WERI-Rb-1 (cell line): Measurements from ENCODE around the gene TXNRD2.

Source experiments
- DNase-seq: peaks from one replicate; pipeline ENCODE4 v3.0.0-alpha.2; 2020
- H3K27ac ChIP-seq: fragments of 250-450 bp; sonication (Bioruptor Pico); 2 replicates; pipeline ENCODE4 v1.5.1; 2020; ENCODE audit warnings: mild to moderate bottlenecking, moderate library complexity
- H3K27me3 ChIP-seq: fragments of 250-450 bp; sonication (Bioruptor Pico); 2 replicates; pipeline ENCODE4 v1.5.1; 2021; ENCODE audit warnings: mild to moderate bottlenecking, low read depth, moderate library complexity; ENCODE audit not compliant: insufficient read depth, severe bottlenecking
- H3K36me3 ChIP-seq: fragments of 250-450 bp; sonication (Bioruptor Pico); 2 replicates; pipeline ENCODE4 v1.5.1; 2020; ENCODE audit warnings: mild to moderate bottlenecking, moderate library complexity
- H3K4me3 ChIP-seq: 2 replicates; pipeline ENCODE4 v1.5.1; 2011; ENCODE audit warnings: low read depth, mild to moderate bottlenecking, control low read depth, low read length
- H3K9me3 ChIP-seq: fragments of 250-450 bp; sonication (Bioruptor Pico); 2 replicates; pipeline ENCODE4 v1.5.1; 2021; ENCODE audit warnings: mild to moderate bottlenecking, moderate library complexity; ENCODE audit not compliant: severe bottlenecking
- CTCF ChIP-seq: IDR thresholded peaks from 2 replicates; pipeline ENCODE4 v1.5.1; 2011; ENCODE audit warnings: low read depth, mild to moderate bottlenecking, control low read depth, inconsistent platforms, low read length

The TXNRD2 gene

GRCh38 chr22:19984851-19985811, 43.5 kb upstream of the TXNRD2 start:
- no peak for TF ChIP-seq CTCF
- peaks cover 16% of the 10 kb centered on the region for H3K36me3 ChIP-seq
- no peaks in the 10 kb centered on the region for H3K27me3 ChIP-seq
- DNase-seq: no peak
- peak overlapping the region; percentile 6; the same call in 1 of the 2 replicates for H3K27ac ChIP-seq
- no peaks in the 10 kb centered on the region for H3K9me3 ChIP-seq
- H3K4me3 ChIP-seq: no peak overlapping the region

- H3K9me3 ChIP-seq: no peaks in the 10 kb centered on the region
- H3K27me3 ChIP-seq: no peaks in the 10 kb centered on the region
- H3K36me3 ChIP-seq: peaks cover 22% of the 10 kb centered on the region
- peak; percentile 50 for DNase-seq
- H3K27ac ChIP-seq: peak overlapping the region; percentile 31
- H3K4me3 ChIP-seq: no peak overlapping the region
- TF ChIP-seq CTCF: no peak
These were observed 42.7 kb upstream of the TXNRD2 start for GRCh38 chr22:19984201-19984753.

DNA sequence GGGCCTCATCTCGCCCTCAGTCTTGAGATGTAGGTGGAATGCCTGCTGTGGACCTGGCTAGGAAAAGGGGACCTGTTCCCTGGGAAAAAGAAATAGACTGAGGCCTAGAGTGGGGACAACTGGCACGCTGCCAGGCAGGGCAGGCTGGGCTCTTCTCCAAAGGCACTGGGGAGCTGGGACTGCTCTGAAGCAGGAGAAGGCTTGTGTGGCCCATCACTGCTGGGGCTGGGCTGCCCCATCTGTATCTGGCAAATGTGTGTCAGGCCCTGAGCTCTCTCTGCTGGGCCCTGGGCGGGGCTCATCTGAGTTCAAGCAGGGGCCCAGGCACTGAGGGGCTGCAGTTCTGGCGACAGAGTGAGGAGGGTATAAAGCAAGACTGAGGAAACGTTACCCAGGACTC, 42.1 kb upstream of the TXNRD2 start:
- no peak for TF ChIP-seq CTCF
- Histone ChIP-seq H3K36me3 (peaks cover 27% of the 10 kb centered on the region), H3K9me3 (no peaks in the 10 kb centered on the region), H3K27me3 (no peaks in the 10 kb centered on the region), H3K4me3 (no peak overlapping the region), H3K27ac (peak overlapping the region; percentile 31)
- no peak for DNase-seq

- H3K9me3 ChIP-seq: no peaks in the 10 kb centered on the region
- no peak for DNase-seq
- H3K27ac ChIP-seq: peak overlapping the region; percentile 31; the same call in 1 of the 2 replicates
- no peak for TF ChIP-seq CTCF
- no peak overlapping the region for H3K4me3 ChIP-seq
- peaks cover 34% of the 10 kb centered on the region for H3K36me3 ChIP-seq
- H3K27me3 ChIP-seq: no peaks in the 10 kb centered on the region
These were observed 41.5 kb upstream of the TXNRD2 start for GRCh38 chr22:19982991-19983578.

DNA sequence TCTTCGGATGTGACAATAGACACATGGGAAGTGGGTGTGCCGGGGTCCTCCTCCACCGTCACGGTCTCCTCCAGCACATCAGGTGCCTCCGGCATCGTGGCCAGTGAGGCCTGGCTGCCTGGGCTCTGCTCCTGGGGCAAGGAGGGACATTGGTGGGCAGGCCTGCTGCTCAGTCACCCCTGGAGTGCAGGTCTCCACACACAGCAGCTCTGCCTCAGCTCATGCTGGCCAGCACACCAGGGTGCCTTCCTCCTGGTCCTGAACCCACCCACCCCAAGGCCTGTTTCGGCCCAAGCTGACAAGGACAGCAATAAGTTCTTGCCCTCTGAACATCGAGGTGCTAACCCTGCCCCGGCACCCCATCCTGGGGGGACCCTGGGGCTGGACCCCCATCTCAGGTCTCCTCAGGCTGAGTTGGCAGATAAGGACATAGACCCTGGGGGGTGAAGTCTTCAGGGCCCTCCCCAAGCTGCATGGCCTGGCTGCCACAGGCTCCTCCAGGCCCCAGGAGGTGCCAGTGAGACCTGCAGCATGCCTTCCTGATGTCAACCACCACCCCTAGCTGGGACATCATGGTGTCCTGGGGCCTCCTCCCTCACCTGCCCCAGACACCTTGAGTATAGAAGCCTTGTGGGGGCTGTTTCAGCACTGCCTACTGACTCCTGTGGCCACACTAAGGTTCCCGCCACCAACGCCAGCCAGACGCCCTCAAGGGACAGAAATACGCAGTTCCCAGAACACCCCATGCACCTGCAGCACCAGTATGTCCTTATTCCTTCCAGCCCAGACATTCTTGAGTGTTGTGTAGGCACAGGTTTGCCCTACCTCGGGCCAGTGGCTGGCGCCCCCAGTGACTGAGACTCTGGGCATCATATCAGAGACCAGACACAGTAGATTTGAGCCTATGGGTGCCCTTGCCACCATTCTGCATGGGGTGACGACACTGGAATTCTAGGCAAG, 40.6 kb upstream of the TXNRD2 start:
- DNase-seq: no peak
- Histone ChIP-seq H3K9me3 (no peaks in the 10 kb centered on the region), H3K27ac (no peak overlapping the region), H3K4me3 (no peak overlapping the region), H3K36me3 (peaks cover 38% of the 10 kb centered on the region), H3K27me3 (no peaks in the 10 kb centered on the region)
- no peak for TF ChIP-seq CTCF
